Activated naive CD4-positive, alpha-beta T cell treated with anti-CD3 and anti-CD28 coated beads, Interleukin-2, amount 50 U/mL, for 72 hours (primary cell): Measurements from ENCODE around the gene GPBP1L1. TPM values are rescaled to one million over a fixed set of nuclear protein-coding genes. Genes with fewer than 3 reads are reported as not detected.
A peak's percentile ranks its signal among the peaks of the same experiment; 100 is the strongest.
"Not testable (repeated sequence)": the region's sequence is repeated elsewhere in the genome, so short reads cannot be mapped to it uniquely, and the experiment has no call there.

Experiments used
- ATAC-seq, 2 donors: fragments of 150-1000 bp; cut with Tn5 transposase; 2 replicates each; pipeline ENCODE4 v1.10.0; 2021; ENCODE audit warnings: mild to moderate bottlenecking in 2 of 2, moderate library complexity in 2 of 2
- DNase-seq, 2 donors: peaks; one replicate each; pipeline ENCODE4 v3.0.0; 2021 to 2022; ENCODE audit warnings: low spot score in 2 of 2
- H3K27ac Mint-ChIP-seq, 2 donors: one replicate each; pipeline ENCODE4 v1.8.0; 2022; ENCODE audit warnings: mild to moderate bottlenecking in 2 of 2, mixed read lengths in 2 of 2
- H3K36me3 Mint-ChIP-seq, 2 donors: one replicate each; pipeline ENCODE4 v1.8.0; 2022; ENCODE audit warnings: mixed read lengths in 2 of 2
- H3K9me3 Mint-ChIP-seq, 2 donors: one replicate each; pipeline ENCODE4 v1.8.0; 2022; ENCODE audit warnings: mixed read lengths in 2 of 2
- total RNA-seq, 2 donors: library from RNA; stranded (reverse); gene quantifications; one replicate each; pipeline ENCODE4 v1.2.3, GENCODE V29; 2022

GPBP1L1 gene
- total RNA-seq, 2 donors from 2014 or later: 102 to 145 TPM

- Mint-ChIP-seq H3K36me3 (peaks cover 34 to 52% of the 10 kb centered on the region in 2 donors), H3K9me3 (no peaks in the 10 kb centered on the region), H3K27ac (peak overlapping the region; percentile 95 to 99)
- DNase-seq (peak; percentile 95 to 96), ATAC-seq (peak; percentile 88 to 89)
Measured at GRCh38 chr1:45687014-45687753, 851 bp upstream of the GPBP1L1 start.

DNA sequence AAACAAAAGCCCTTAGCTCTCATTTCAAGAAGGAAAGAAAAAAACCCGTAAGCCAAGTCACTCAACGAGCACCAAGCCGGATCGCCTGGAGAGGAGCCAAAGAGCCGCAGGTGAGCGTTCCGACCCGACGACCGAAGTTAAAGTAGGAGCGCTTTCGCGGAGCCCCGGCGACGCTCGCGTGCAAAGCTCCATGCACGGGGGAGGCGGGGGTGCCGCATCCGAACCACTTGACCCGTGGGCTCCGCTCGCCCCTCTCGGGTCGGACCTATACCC, 382 bp downstream of the GPBP1L1 start:
- no peak for ATAC-seq
- H3K36me3 Mint-ChIP-seq: peaks cover 34 to 46% of the 10 kb centered on the region in 2 donors
- peak overlapping the region; percentile 95 to 99 for H3K27ac Mint-ChIP-seq
- H3K9me3 Mint-ChIP-seq: no peaks in the 10 kb centered on the region
- DNase-seq: peak in 1 of 2 donors; percentile 58

- no peak for DNase-seq
- Mint-ChIP-seq H3K9me3 (no peaks in the 10 kb centered on the region), H3K27ac (peak overlapping the region; percentile 95 to 99), H3K36me3 (peaks cover 34 to 43% of the 10 kb centered on the region in 2 donors)
- ATAC-seq: no peak
Measured at GRCh38 chr1:45685308-45686014, 872 bp downstream of the GPBP1L1 start.

DNA sequence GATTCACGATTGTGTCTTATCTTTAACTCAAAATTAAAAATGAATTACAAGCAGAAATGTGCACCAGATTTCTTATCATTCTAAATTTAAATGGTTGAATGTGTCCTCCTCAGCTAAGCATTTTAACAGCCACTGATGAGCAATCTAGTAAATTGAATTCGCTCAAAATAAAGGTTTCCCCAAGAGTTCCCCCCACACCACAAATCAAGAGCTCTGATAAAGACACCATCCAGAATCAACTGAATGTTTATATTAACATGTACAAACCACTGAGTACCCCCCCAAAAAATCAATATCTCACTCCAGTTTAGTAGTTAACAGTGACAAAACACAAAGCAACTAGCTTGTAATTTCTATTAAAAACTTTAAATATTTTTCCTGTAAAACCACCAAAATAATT, 1.9 kb downstream of the GPBP1L1 start:
- Mint-ChIP-seq H3K9me3 (no peaks in the 10 kb centered on the region), H3K36me3 (peaks cover 34 to 43% of the 10 kb centered on the region in 2 donors), H3K27ac (peak overlapping the region in 1 of 2 donors; percentile 77)
- no peak for ATAC-seq
- no peak for DNase-seq

DNA sequence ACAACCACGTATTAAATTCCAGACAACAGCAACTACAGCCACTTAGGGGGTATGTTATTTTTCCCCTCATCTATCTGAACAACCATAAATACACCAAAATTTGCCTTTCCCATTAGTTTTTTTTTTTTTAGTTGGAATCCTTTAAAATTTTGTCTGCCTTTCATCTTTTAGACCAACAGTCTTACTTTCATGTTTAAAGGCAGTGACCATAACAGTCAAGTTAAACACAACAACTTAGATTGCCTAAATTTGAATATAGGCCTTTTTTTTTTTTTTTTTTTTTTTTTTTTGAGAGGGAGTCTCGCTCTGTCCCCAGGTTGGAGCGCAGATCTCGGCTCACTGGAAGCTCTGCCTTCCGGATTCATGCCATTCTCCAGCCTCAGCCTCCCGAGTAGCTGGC, 3.4 kb downstream of the GPBP1L1 start:
- no peak for DNase-seq
- no peak overlapping the region for H3K27ac Mint-ChIP-seq
- no peaks in the 10 kb centered on the region for H3K9me3 Mint-ChIP-seq
- ATAC-seq: no peak
- H3K36me3 Mint-ChIP-seq: peaks cover 24 to 33% of the 10 kb centered on the region in 2 donors

- Mint-ChIP-seq H3K27ac (no peak overlapping the region), H3K9me3 (no peaks in the 10 kb centered on the region), H3K36me3 (peaks cover 0 to 6% of the 10 kb centered on the region in 2 donors)
- no peak for ATAC-seq
- DNase-seq: no peak
Measured at GRCh38 chr1:45679123-45679522, 7.2 kb downstream of the GPBP1L1 start.

GRCh38 chr1:45678489-45678888, 7.8 kb downstream of the GPBP1L1 start:
- DNase-seq (no peak), ATAC-seq (no peak)
- H3K9me3 Mint-ChIP-seq: no peaks in the 10 kb centered on the region
- no peak overlapping the region for H3K27ac Mint-ChIP-seq
- H3K36me3 Mint-ChIP-seq: peaks cover 0 to 6% of the 10 kb centered on the region in 2 donors

- DNase-seq (no peak), ATAC-seq (no peak)
- no peaks in the 10 kb centered on the region for H3K9me3 Mint-ChIP-seq
- H3K36me3 Mint-ChIP-seq: peaks cover 0 to 6% of the 10 kb centered on the region in 2 donors
- H3K27ac Mint-ChIP-seq: no peak overlapping the region
Measured at GRCh38 chr1:45677751-45678245, 8.5 kb downstream of the GPBP1L1 start.

GRCh38 chr1:45676553-45676952, 9.8 kb downstream of the GPBP1L1 start:
- ATAC-seq, DNase-seq, H3K9me3 Mint-ChIP-seq, H3K36me3 Mint-ChIP-seq, H3K27ac Mint-ChIP-seq: not testable (repeated sequence)

DNA sequence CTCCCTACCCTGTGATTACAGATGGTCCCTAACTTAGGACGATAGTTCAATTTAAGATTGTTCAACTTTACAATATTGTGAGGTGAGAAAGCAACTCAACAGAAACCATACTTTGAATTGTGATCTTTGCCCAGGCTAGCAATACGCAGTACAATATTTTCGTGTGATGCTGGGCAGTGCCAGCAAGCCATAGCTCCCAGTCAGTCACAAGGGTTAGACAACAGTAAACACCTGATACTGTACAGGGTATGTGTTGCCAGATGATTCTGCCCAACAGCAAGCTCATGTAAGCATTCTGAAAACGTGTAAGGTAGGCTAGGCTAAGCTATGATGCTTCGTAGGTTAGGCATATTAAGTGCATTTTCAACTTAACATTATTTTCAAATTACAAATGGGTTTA, 11.9 kb downstream of the GPBP1L1 start:
- peaks cover 0 to 6% of the 10 kb centered on the region in 2 donors for H3K36me3 Mint-ChIP-seq
- H3K9me3 Mint-ChIP-seq: no peaks in the 10 kb centered on the region
- DNase-seq (no peak), ATAC-seq (no peak)
- no peak overlapping the region for H3K27ac Mint-ChIP-seq

GRCh38 chr1:45673956-45674355, 12.4 kb downstream of the GPBP1L1 start:
- ATAC-seq (no peak), DNase-seq (no peak)
- no peak overlapping the region for H3K27ac Mint-ChIP-seq
- H3K36me3 Mint-ChIP-seq: peaks cover 0 to 6% of the 10 kb centered on the region in 2 donors
- no peaks in the 10 kb centered on the region for H3K9me3 Mint-ChIP-seq

GRCh38 chr1:45669859-45670655, 16.3 kb downstream of the GPBP1L1 start:
- no peak for ATAC-seq
- Mint-ChIP-seq H3K27ac (no peak overlapping the region), H3K36me3 (peaks cover 0 to 12% of the 10 kb centered on the region in 2 donors), H3K9me3 (peaks cover 0 to 4% of the 10 kb centered on the region in 2 donors)
- no peak for DNase-seq

DNA sequence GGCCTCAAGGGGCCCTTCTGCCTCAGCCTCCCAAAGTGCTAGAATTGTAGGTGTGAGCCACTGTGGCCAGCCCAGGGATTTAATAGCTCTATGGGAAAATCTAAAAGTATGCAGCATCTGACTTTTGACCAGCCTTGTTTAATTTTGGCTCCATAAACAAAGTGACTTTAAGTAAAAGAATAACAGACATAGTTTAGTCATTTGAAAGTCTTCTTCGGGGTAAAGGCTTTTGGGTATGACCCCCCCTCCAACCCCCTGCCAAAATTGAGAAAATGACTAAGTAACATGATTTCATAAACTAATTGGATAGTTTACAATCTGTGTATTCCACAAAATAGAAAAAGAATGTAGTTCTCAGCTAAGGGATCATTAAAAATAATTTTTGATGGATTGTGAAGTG, 17.0 kb downstream of the GPBP1L1 start:
- Mint-ChIP-seq H3K27ac (no peak overlapping the region), H3K9me3 (peaks cover 0 to 4% of the 10 kb centered on the region in 2 donors), H3K36me3 (peaks cover 0 to 6% of the 10 kb centered on the region in 2 donors)
- DNase-seq (no peak), ATAC-seq (no peak)

- ATAC-seq: no peak
- Mint-ChIP-seq H3K36me3 (peaks cover 0 to 6% of the 10 kb centered on the region in 2 donors), H3K27ac (no peak overlapping the region), H3K9me3 (peaks cover 0 to 4% of the 10 kb centered on the region in 2 donors)
- no peak for DNase-seq
Measured at GRCh38 chr1:45668526-45668925, 17.8 kb downstream of the GPBP1L1 start.

GRCh38 chr1:45667321-45668111, 18.8 kb downstream of the GPBP1L1 start:
- H3K27ac Mint-ChIP-seq: no peak overlapping the region
- ATAC-seq: no peak

DNA sequence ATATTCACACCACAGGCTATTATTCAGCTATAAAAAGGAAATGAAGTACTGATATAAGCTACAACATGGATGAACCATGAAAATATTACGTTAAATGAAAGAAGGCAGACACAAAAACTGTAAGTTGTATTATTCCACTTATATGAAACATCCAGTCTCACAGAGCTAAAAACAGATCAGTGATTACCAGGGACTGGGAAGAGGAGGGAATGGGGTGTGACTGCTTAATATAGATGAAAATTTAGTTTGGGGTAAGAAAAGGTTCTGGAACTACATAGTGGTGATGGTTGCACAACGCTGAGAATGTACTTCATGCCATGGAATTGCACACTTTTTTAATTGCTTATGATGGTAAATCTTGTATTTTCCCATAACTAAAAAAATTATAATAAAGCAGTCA, 19.5 kb downstream of the GPBP1L1 start:
- no peak for DNase-seq
- no peak for ATAC-seq
- H3K36me3 Mint-ChIP-seq: peaks cover 0 to 6% of the 10 kb centered on the region in 2 donors
- no peak overlapping the region for H3K27ac Mint-ChIP-seq
- H3K9me3 Mint-ChIP-seq: peaks cover 0 to 4% of the 10 kb centered on the region in 2 donors

More at GRCh38 chr1:45667321-45668111, 18.8 kb downstream of the GPBP1L1 start:
- no peak for DNase-seq
- Mint-ChIP-seq H3K36me3 (peaks cover 0 to 6% of the 10 kb centered on the region in 2 donors), H3K9me3 (peaks cover 0 to 4% of the 10 kb centered on the region in 2 donors)
